NCI-H1930 (cell line): ENCODE measurements around the gene CHAC1.

Source experiments
- DNase-seq, 2 experiments: peaks; one replicate each; lab custom pipeline; 2025; lab: John Stamatoyannopoulos, UW

CHAC1 gene, protein sequence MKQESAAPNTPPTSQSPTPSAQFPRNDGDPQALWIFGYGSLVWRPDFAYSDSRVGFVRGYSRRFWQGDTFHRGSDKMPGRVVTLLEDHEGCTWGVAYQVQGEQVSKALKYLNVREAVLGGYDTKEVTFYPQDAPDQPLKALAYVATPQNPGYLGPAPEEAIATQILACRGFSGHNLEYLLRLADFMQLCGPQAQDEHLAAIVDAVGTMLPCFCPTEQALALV

GRCh38 chr15:40952901-40953712, at the start of gene CHAC1:
Gene CHAC1 (plus strand): TSS chr15:40953471. CDS start chr15:40953584, 113 bp downstream.
- peak; percentile 89 to 94 for DNase-seq

- DNase-seq, result no peak
These were observed 48.6 kb upstream of the CHAC1 start for GRCh38 chr15:40904552-40905201.

- peak; percentile 62 to 74 for DNase-seq
These were observed 46.9 kb upstream of the CHAC1 start for GRCh38 chr15:40906091-40906990.

DNA sequence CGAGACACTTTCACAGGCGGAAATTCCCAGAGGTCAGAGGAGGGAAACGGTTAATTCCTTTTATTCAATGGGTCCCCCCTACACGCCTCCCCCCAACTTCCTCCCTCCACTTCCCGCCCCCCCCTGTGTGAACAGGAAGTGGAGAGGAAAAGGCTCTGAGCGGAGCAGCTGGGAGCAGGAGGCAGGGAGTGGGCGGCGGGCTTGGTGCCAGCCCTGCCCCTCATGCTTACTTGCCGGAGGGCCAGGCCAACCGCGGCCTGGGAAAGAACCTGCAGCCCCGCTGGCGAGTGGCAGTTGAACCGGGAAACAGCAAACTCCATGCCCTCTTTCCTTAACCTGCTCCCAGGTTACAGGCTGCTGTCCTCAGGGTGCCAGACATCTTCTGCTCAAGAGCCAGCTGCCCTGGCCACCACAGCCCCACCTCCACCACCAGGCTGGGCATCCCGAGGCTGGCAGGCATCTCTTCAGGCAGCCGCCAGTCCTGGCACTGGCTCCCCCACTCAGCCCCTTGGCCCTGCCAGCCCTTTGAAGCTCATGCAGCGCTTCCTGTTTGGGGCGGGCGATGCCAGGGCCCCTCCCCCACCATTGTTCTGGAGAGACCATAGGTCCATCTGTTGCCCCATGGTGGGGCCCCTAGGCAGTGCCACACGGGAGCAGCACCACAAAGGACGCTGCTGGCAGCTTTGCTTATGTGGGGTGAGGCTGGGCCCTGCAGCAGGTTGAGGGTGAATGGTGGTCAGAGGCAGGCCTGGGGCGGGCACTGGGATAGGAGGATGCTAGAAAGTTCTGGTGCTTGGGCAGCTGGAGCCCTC, 46.1 kb upstream of the CHAC1 start:
- no peak for DNase-seq

GRCh38 chr15:40908095-40908494, 45.2 kb upstream of the CHAC1 start:
- no peak for DNase-seq

DNA sequence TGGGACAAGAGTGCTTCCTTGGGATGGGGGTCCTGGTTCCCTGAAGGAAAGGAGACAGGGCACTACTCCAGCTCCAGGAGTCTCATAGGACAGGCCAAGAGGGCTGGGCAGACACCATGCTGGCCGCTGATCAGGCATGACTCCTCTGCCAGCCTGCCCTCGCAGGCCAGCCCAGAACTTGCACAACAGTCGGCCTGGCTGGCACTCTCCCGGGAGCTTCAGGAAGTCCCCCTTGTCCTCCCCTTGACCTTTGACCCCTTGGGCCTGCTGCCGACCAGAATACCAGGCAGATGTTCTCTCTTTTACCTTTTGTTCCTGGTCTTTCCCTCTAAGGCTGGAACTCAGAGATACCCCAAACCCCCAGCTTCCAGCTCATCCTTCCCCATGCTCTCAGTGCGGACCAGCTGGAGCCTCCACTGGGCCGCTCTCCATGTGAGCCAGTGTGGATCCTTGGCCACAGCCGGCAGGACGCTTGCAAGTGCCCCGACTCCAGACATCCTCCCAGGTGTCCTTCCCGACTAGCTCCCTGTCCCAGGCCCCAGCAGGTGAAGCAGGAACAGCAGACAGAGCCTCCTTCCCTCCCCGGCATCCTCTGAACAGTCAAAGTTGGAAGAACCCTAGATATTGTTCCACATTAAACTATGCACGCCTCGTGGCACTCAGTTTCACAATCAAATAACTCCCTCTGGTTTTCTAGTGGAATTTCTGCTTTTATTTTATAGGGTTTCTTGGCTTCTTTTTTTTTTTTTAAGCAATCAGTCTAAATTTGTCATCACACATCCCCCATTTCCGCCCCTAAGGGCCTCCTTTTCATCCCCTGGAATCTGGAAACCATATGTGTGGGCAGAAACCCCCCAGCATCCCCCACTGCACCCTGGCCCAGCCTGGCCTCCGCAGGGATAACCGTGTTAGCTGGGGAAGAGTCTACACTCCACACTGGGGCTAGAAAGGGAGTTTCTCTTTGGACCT, 43.3 kb upstream of the CHAC1 start:
- no peak for DNase-seq

- no peak for DNase-seq
These were observed 42.1 kb upstream of the CHAC1 start for GRCh38 chr15:40911141-40911540.

DNA sequence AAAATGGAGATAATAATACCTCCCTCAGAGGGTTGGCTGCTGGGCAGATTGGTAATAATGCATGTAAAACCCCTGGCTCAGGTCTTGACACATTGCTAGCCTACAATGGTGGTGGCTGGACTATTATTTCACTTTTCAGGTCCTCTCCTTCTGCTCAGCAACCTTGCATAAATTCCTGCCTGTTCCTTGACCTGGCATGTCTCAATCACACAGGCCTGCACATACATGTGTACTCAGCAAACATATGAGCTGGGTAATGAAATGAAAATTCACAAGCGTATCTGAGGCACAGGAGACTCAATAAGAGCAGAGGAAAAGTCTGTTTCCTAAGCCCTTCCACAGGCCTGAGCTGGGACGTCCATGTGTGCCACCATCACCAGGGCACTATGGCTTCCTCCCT, 41.6 kb upstream of the CHAC1 start:
- no peak for DNase-seq

GRCh38 chr15:40912478-40912877, 40.8 kb upstream of the CHAC1 start:
- DNase-seq, result no peak

- DNase-seq, result no peak
These were observed 39.3 kb upstream of the CHAC1 start for GRCh38 chr15:40914013-40914412.

DNA sequence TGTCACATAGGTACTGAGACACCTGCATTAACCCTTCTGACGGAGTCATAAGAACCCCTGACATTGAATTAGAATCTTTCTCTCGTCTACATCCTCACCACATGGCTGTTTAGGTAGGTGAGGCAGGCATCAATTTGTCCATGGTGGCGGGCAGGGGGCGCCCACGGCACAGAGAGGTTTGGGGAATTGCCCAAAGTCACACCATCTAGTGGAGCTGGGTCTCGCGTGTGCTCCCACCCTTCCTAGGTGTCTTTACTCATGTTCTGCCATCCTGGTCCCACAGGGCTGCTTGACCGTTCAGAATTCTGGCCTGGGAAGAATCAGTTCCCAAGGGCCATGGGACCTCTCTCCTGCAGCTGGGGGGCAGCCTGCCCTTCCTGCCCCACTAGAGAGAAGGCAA, 38.8 kb upstream of the CHAC1 start:
- no peak for DNase-seq

- no peak for DNase-seq
These were observed 38.1 kb upstream of the CHAC1 start for GRCh38 chr15:40915116-40915661.

- DNase-seq, result no peak
These were observed 37.6 kb upstream of the CHAC1 start for GRCh38 chr15:40915679-40916078.

GRCh38 chr15:40917585-40917984, 35.7 kb upstream of the CHAC1 start:
- DNase-seq, result no peak

DNA sequence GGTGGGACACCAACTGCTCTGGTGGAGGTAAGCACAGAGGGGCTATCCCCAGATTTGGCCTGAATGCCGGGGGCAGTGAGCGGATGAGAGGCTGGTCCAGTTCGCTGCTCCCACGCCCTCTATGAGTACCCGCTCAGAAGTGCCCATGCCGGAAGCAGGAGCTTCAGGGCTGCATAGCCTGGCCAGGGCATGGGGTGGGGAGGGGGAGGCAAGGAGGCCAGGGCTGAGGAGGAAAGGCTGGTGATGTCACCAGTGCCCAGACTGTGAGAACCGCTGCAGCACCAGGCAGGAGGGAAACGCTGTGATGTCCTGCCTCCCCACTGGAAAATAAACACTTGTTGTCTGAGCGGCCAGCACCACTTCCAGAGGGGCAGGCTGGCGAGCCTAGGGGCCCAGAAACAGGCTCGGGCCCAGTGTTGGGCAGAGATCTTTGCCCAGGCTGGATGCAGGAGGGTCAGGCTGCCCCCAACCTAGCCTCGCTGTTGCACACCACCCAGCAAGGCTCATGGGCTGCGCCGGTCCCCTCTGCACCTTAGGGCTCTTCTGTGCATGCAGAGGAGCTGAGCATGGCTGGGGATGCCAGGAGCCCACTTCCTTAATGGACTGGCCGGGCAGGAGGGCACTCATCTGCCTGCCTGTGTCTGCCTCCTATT, 35.0 kb upstream of the CHAC1 start:
- no peak for DNase-seq

- no peak for DNase-seq
These were observed 34.4 kb upstream of the CHAC1 start for GRCh38 chr15:40918799-40919392.

DNA sequence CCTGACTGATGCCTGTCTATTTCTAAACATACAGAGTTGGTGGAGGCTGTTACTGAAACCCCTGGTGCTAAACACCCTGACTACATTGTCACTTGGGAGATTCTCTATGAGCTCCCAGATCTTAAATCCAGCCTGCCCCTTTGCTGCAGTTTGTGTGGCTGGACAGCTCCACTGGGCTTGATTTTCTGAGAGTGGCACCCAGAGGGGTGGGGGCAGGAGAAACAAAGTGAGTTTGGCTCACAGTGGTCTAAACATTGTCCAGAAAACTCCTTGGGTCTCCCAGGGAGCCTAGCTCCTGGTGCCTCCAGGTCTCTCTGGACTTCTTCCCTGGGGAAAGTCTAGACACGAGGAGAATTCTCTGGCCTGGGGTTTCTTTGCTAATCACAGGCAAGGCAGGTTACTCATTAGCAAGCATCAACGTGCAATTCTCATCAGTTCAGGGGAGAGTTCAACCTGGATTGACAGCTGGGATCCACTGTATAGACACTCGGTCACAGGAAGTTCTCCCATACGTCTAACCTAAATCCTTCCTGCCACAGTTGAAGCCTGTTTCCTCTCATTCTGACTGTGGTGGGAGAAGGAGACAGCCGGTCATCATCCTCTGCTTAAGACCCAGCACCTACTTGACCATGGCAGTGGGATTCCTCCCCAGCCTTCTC, 31.2 kb upstream of the CHAC1 start:
- no peak for DNase-seq

DNA sequence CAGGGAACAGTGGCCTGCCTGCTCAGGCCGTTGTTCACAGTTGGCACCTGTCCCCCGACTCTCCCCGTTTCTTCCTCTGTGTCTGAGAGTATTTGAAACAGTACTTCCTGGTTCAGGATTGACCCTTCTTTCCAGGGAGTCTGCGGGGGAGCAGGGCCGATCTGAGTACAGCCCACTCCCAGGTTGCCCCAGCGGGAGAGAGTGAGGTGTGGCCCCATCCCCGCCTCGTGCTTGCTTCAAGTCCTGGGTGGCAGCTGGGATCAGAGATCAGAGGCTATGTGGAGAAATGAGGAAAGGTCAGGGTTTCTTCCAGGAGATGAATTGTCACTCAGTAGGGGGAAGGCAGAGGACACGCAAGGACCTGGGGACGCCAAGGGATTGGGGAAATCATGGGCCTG, 30.7 kb upstream of the CHAC1 start:
- no peak for DNase-seq
